ENCODE measurements around the gene CARD8.
A peak's percentile ranks its signal among the peaks of the same experiment; 100 is the strongest.
"Not testable (repeated sequence)": the region's sequence is repeated elsewhere in the genome, so short reads cannot be mapped to it uniquely, and the experiment has no call there.

CARD8 gene, protein sequence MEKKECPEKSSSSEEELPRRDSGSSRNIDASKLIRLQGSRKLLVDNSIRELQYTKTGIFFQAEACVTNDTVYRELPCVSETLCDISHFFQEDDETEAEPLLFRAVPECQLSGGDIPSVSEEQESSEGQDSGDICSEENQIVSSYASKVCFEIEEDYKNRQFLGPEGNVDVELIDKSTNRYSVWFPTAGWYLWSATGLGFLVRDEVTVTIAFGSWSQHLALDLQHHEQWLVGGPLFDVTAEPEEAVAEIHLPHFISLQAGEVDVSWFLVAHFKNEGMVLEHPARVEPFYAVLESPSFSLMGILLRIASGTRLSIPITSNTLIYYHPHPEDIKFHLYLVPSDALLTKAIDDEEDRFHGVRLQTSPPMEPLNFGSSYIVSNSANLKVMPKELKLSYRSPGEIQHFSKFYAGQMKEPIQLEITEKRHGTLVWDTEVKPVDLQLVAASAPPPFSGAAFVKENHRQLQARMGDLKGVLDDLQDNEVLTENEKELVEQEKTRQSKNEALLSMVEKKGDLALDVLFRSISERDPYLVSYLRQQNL

DNA sequence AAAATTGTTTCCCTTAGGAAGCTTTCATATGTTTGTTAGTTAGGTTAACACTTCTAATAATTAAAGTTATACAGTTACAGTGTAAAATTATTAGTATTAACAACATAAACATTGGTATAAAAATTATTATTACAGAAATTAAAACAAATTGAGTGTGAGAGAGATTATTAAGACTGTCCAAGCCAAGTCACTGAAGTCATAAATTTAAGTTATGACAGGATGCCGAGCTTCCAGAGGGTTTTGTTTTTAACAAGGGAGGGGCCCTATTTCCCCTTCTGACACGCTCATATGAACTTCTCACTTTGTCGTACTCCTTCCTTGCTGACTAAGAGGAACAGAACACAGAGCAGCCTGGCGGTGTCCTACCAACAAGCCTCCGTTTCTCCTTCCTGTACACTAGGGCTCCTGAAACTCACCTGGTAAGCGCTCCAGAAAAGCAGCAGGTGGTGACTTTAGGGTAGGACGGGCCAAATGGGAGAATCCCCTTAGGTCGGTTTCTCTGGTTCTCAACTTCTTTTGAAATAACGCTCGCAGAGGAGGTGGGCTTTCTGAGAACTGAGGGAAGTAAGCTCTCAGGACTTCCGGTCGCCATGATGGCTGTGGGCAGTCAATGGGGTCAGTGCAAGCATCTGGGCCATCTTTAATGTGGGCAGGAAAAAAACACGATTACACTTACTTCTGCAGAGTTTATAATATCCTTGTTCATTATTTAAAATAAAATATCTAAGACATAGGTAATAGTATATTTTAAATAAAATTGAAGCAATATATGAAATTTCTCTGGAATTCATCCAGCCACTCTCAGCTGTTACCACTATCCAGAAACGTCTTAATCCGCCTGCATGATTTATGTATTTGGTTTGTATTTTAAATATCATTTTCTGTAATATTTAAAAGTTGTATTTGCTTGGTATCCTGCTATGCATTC lies at the start of gene CARD8:
TSS of gene CARD8 (minus strand) at position 537 of the 928 bp plus-strand sequence. CDS start 14,892 bp downstream, outside the sequence.
- peak; percentile 56 for DNase-seq

DNA sequence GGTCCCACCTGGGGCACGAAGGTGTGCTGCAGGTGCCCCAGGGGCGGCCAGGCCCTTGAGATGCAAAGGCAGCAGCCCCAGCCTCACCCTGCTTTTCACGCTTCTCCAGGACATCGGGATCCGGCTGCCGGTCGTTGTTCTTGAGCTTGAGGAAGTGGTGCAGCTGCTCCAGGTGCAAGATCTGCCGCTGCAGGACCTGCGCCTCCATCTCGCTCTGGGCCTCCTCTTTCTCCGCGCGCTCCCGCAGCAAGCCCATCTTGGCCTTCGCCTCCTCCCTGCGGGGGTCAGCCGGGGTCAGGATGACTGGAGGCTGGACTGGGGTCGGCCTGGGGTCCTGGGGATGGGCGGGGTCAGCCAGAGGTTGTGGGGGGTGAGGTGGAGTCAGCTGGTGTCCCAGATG lies 48.2 kb upstream of the CARD8 start:
- no peak for DNase-seq

DNA sequence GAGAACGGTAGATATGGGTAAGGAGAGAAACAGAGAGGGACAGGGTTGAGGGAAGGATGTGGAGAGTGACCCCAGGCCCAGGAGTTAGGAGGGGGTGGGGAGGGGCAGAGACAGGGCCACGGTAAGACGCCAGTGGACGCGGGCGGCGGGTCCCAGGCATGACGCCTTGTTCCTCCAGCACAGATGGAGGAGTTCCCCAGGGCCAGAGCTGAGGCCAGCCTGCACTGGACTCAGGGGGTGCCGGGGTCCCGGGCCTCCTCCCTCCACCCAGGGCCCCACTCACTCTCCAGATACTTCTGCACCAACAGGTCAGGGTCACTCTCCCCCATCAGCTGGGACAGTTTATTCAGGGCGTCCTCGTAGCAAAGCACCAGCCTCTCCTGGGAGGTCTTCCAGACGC lies 47.7 kb upstream of the CARD8 start:
- DNase-seq = no peak

DNA sequence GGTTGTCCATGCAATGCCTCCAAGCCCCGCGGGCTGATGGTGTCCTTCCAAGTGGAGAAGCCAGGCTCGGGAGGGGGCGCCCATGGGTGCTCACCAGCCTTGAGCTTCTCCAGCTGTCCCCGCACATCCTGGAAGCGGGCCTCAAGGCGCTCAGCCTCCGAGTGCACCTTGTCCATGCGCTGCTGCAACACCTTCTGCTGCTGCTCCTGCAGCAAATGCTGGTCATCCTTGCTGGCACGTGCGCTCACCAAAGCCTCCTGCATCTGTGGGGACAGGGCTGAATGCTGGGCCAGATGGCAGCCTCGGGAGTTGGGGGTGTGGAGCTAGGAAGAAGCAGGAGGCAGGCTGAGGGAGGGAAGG lies 46.9 kb upstream of the CARD8 start:
- no peak for DNase-seq

DNA sequence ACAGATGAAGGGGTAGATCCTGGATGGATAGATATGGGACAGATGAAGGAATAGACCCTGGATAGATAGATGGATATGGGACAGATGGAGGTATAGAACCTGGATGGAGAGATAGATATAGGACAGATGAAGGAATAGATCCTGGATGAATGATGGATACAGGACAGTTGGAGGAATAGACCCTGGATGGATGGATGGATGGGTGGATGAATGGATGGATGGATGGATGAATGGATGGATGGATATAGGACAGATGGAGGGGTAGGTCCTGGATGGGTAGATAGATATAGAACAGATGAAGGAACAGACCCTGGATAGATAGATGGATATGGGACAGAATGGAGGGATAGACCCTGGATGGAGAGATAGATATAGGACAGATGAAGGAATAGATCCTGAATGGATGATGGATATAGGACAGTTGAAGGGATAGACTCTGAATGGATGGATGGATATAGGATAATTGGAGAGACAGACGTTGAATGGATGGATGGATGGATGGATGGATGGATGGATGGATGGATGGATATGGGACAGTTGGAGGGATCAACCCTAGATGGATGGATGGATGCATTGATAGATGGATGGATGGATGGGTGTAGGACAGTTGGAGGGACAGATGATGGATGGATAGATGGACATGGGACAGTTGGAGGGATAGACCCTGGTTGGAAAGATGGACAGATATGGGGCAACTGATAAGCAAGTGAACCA lies 46.3 kb upstream of the CARD8 start:
- no peak for DNase-seq

DNA sequence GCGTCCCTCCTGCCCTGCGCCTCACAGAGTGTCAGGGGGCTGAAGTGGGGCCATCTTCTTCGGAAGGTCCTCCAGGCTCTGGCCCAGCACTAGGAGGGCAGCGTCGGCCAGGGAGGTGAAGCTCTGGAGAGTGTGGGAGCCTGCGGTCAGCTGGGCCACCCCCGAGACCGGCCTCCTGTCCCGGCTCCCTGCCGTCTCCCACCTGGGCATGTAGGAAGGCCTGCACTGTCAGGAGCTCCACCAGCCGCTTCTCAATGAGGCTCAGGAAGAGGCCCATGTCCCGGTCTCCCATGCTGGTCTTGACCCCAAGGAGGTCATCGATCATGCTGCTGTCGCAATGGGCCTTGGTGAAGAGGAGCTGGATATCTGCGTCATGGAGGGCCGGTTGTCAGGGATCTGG lies 42.3 kb upstream of the CARD8 start:
- no peak for DNase-seq

DNA sequence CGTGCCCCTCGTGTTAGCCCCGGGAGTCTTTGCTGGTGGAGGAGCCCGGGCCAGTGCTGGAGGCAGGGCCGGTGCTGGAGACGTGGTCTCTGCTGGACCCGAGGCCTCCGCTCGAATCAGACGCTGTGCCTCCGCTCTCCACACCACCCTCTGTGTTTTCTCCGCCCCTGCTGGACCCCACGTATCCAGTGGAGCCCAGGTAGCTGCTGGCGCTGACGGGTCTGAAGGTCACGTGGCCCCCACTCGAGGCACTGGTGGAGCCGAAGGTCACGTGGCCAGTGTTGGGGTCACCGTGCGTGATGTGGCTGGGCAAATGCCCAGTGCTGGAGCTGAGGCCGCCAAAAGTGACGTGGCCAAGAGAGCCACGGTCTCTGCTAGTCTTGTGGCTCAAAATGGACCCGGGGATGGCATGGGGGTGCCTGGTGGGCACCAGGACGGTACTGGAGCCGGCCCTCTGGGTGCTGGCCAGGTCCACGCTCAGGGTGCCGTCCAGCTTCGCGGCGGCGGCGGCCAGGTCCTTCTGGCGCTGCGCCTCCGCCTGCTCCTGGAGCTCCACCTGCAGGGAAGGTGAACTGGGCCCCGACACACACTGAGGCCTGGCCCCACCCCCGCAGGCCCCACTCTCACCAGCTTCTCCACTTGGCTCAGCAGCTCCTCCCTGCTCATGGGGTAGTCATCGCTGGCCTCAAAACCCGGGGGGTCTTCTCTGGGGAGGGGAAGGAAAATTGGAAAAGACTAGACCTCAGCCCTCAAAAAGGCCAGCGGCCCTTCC lies 41.4 kb upstream of the CARD8 start:
- DNase-seq = no peak

DNA sequence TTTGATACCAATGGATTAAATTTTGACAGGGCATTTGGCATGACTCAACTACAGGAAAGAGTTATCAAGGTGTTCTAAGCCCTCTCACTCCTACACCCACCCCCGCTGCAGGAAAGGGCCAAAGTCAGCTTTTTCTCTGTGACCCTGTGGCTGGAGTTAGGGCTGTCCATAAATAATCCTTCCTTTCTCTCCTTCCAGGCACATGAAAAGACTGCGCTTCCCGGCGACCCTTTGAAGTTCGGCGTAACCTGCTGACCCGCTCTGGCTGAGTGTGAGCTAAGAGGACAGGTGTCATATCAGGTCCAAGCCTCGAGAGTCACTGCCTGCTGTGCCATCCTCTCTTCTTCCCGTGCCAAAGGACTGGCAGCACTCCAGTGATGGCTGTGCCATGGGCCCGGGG lies 39.7 kb upstream of the CARD8 start:
- no peak for DNase-seq

DNA sequence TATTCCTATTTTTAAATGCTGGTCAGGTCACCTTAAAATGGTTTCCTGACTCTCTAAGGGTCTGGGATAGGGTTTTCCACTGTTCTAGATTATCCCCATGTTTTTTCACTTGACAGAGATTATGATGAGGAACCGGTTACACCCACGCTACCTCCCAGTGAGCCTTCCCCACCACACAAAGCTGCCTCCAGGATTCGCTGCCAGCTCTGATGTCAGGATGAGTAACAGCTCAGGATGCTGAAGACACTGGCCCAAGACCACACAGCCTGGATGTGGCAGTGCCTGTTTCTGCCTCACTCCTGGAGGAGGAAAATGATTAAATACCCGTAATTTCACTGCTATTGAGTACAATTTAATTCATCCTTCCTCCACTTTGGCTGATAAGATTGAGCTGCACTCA lies 37.1 kb upstream of the CARD8 start:
- DNase-seq = no peak

DNA sequence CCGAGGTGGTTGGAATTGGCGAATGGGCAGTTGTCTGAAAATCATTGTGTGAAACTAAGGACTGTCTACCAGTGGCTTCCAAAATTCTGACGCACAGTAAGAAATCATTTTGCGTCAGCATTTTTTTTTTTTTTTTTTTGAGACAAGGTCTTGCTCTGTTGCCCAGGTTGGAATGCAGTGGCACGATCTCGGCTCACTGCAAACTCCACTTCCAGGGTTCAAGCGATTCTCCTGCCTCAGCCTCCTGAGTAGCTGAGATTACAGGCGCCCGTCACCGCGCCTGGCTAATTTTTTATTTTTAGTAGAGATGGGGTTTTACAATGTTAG lies 35.7 kb upstream of the CARD8 start:
- DNase-seq = not testable (repeated sequence)

DNA sequence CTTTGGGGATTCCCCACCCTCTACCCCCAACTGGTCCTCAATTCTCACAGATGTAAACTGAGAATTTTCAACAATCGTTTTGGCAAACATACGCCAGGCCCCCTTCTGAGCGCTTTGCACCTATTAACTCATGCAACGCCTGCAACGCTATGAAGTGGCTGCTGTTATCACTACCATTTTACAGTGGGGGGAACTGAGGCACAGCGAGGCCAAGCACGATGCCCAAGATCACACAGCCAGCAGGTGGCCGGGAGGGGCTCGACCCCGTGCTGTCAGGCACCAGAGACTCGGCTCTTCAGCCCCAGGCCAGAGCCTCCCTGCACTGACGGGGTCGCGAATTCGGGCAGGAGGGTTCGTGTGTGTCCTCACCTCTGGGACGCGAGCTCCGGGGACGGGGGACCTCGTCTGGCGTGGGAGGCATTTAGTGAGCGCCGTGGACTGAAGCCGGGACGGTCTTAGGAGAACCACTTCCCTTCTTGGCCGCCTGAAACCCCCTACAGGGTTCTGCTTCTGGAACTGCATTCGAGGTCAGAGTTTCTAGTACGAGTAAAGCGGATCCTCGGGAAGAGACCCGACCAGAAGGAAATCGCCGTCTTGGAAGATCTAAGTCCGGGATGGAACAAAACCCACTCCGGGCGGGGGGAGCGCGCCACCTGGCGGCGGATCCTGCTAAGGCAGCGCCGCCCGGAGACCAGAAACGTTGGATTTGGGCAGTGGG lies 35.2 kb upstream of the CARD8 start:
- DNase-seq = no peak

DNA sequence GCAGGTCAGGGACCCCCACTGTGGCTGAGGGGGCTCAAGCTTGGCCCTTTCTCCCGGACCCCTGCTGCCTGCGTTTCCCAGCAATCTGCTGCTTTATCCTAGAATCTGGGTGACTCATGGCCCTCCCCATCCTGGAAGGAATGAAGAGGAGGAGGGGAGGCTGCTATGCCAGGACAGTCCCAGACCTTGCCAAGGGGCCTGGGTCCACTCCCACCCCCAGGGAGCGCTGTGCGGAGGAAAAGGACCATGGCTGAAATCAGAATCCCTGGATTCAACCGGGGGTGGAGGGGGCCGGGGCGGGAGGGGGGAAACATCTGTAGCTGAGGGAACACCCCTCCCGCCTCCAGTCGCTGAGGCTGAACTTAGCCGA lies 34.7 kb upstream of the CARD8 start:
- no peak for DNase-seq

DNA sequence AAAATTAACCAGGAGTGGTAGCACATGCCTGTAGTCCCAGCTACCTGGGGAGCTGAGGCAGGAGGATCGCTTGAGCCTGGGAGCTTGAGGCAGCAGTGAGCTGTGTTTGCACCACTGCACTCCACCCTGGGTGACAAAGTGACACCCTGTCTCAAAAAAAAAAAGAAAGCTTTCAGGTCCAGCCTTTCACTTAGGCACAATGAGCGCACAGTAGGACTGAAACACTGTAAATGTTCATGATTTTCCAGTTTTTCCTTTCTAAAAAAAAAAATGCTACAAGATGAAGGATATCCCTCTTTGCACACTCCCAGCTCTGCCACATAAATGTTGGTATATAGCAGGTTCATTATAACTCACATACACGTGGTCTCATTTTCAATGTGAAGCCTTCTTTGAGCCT lies 32.0 kb upstream of the CARD8 start:
- no peak for DNase-seq

DNA sequence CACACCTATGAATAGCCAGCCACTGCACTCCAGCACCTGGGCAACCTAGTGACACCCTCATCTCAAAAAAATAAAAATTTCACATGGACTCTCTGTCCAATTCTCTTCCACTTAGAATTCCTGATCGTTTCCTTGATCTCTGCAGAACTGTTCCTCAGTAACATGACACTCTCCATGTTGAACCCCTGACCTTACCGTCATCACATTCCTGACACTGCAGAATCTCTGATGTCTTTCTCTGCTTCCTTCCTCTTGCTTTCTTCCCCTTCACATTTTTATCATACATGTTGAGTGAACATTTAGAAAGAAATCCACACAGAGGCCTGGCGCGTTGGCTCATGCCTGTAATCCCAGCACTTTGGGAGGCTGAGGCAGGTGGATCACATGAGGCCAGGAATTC lies 29.2 kb upstream of the CARD8 start:
- no peak for DNase-seq

DNA sequence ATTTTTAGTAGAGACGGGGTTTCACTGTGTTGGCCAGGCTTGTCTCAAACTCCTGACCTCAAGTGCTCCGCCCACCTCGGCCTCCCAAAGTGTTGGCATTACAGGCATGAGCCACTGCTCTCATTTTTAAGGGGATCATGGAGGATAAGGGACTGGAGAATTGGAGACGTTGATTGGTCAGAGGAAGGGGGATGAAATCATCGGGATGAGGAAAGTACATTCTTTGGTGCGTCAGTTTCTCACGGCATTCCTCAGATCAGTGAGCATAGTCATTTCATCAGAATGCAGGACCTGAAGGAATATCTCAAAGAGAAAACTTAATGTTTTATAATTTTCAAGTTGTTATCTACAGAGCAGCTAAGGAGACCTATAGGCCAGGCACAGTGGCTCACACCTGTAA lies 28.2 kb upstream of the CARD8 start:
- no peak for DNase-seq

DNA sequence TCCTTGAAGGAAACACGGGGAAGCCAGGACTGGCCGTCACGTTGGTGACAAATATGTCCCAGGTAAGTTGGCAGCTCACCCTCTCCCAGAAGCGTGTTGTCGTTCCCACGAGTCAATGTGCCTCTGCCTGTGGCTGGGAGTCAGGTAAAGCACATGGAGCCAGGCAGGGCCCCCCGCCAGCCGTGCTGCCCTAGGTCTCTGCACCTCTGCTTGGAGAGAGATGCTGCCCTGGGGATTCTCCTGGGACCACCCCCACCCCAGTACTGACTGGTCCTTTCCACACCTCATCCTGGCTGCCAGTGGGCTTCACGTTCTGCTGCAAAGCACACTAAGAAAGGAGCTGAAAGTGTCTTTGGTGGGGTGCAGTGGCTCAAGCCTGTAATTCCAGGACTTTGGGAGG lies 24.0 kb upstream of the CARD8 start:
- no peak for DNase-seq

DNA sequence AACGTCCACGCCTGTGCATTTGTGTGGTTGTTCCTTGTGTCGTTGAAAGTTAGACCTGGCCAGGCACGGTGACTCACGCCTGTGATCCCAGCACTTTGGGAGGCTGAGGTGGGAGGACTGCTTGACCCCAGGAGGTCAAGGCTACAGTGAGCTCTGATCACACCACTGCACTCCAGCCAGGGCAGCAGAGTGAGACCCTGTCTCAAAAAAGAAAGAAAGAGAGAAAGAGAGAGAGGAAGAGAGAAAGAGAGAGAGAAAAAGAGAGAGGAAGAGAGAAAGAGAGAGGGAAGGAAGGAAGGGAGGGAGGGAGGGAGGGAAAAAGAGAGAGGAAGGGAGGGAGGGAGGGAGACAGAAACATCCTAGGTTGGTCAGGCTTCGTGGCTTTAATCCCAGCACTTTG lies 19.2 kb upstream of the CARD8 start:
- no peak for DNase-seq

DNA sequence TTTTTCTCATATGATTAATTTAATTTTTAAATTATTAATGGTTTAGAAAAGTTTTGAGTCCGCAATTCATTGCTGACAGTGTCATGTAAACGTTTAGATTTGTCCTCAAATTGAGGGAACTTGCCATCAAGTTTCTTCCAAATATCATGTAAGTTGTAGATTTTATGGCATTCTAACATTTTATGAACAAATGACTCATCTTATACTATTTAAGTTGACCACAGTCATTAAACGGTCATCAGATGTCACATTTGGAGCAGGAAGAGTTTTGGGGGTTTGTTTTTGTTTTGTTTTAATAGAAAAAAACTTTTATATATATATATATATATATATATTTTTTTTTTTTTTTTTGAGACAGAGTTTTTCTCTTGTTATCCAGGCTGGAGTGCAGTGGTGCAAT lies 18.5 kb upstream of the CARD8 start:
- DNase-seq = no peak

DNA sequence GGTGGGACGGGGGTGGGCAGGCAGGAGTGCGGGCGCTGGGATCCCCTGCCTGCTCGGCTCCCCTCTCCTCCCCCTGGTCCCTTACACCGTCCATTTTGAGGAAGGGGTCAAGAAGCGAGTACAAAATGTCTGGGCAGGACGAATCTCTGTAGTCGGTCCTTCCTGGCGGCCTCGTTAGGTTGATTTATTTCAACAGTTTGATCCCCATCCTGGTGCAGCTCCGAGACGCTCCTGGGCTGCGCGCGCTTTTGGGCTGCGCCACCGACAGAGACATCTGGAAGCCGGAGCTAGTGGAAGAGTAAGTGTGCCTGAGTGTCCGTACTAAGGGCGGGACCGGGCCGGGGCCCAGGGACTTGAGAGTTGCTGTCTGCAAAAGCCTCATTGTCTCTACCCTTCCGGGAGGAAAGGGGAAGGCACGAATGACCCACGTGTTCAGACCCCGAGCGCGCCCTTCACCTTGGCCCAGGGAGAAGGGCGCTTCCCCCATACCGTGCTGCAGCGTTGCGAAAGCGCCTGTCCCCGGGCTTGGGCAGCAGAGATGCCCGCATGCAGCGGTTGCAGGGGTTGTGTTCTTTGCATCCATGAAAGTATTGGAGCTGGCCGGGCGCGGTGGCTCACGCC lies 15.9 kb upstream of the CARD8 start:
- no peak for DNase-seq

DNA sequence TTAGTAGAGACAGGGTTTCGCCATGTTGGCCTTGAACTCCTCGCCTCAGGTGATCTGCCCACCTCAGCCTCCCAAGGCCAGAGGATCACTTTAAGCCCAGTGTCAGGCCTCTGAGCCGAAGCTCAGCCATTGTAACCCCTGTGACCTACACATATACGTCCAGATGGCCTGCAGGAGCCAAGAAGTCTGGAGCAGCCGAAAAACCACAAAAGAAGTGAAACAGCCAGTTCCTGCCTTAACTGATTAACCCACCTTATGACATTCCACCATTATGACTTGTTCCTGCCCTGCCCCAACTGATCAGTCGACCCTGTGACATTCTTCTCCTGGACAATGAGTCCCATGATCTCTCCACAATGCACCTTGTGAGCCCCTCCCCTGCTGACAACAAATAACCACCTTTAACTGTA lies 13.9 kb upstream of the CARD8 start:
- not testable (repeated sequence) for DNase-seq

DNA sequence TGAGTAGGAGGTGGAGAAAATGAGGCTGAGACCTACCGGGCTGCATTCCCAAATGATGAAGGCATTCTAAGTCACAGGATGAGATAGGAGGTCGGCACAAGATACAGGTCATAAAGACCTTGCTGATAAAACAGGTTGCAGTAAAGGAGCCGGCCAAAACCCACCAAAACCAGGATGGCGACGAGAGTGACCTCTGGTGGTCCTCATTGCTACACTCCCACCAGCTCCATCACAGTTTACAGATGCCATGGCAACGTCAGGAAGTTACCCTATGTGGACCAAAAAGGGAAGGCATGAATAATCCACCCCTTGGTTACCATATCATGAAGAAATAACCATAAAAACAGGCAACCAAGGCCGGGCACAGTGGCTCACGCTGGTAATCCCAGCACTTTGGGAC lies 9.6 kb upstream of the CARD8 start:
- not testable (repeated sequence) for DNase-seq

DNA sequence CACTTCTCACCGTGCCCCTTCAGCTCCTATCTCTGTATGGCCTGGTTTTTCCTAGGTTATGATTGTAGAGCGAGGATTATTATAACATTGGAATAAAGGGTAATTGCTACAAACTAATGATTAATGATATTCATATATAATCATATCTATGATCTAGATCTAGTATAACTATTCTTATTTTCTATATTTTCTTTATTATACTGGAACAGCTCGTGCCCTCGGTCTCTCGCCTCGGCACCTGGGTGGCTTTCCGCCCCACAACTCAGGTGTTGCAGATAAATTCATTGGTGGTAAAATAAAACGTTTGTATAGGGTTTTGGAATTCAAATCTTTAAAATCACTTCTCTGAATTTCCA lies 4.6 kb upstream of the CARD8 start:
- not testable (repeated sequence) for DNase-seq

Measured in NCI-H1417 treated with DMSO at 0.1 percent for 48 hours (cell line).